ENCODE data around the gene CSNK1G1.

Gene CSNK1G1

GRCh38 chr15:64344651-64345294, 11.2 kb downstream of the CSNK1G1 start:
- H3K4me2 ChIP-seq = no peak overlapping the region
- no peaks in the 10 kb centered on the region for H3K36me3 ChIP-seq (ENCODE audit: insufficient read depth)
- no peaks in the 10 kb centered on the region for H3K4me1 ChIP-seq (ENCODE audit: low read depth, poor library complexity, severe bottlenecking)
- H3K27me3 ChIP-seq (ENCODE audit: insufficient read depth, low read depth) = no peaks in the 10 kb centered on the region
- H3K4me3 ChIP-seq (IDR thresholded peaks at IDR 0.05; ENCODE audit: insufficient read depth, low read depth, low read length) = no peak overlapping the region
- no peak for TF ChIP-seq CTCF (conservative IDR thresholded peaks at IDR 0.05; ENCODE audit: low read depth, low read length)
- peaks cover 17% of the 10 kb centered on the region; the same call in 1 of the 2 replicates for H3K79me2 ChIP-seq (ENCODE audit: insufficient read depth, low read depth)
- H3K27ac ChIP-seq = no peak overlapping the region
- H4K20me1 ChIP-seq (ENCODE audit: insufficient read depth) = no peaks in the 10 kb centered on the region
- no peak overlapping the region for H3K9ac ChIP-seq
- H2AFZ ChIP-seq (ENCODE audit: low read depth) = no peak overlapping the region

GRCh38 chr15:64343841-64344240, 12.1 kb downstream of the CSNK1G1 start:
- Histone ChIP-seq H4K20me1 (ENCODE audit: insufficient read depth) (no peaks in the 10 kb centered on the region), H3K4me2 (no peak overlapping the region), H3K36me3 (ENCODE audit: insufficient read depth) (no peaks in the 10 kb centered on the region), H2AFZ (ENCODE audit: low read depth) (no peak overlapping the region), H3K4me1 (ENCODE audit: low read depth, poor library complexity, severe bottlenecking) (no peaks in the 10 kb centered on the region), H3K27ac (no peak overlapping the region), H3K27me3 (ENCODE audit: insufficient read depth, low read depth) (no peaks in the 10 kb centered on the region), H3K9ac (no peak overlapping the region), H3K79me2 (ENCODE audit: insufficient read depth, low read depth) (peaks cover 10% of the 10 kb centered on the region; the same call in 1 of the 2 replicates), H3K4me3 (IDR thresholded peaks at IDR 0.05; ENCODE audit: insufficient read depth, low read depth, low read length) (no peak overlapping the region)
- no peak for TF ChIP-seq CTCF (conservative IDR thresholded peaks at IDR 0.05; ENCODE audit: low read depth, low read length)

- no peaks in the 10 kb centered on the region for H3K36me3 ChIP-seq (ENCODE audit: insufficient read depth)
- no peak overlapping the region for H3K4me3 ChIP-seq (IDR thresholded peaks at IDR 0.05; ENCODE audit: insufficient read depth, low read depth, low read length)
- TF ChIP-seq CTCF (conservative IDR thresholded peaks at IDR 0.05; ENCODE audit: low read depth, low read length) = no peak
- peaks cover 10% of the 10 kb centered on the region; the same call in 1 of the 2 replicates for H3K79me2 ChIP-seq (ENCODE audit: insufficient read depth, low read depth)
- H3K27ac ChIP-seq = no peak overlapping the region
- H3K27me3 ChIP-seq (ENCODE audit: insufficient read depth, low read depth) = no peaks in the 10 kb centered on the region
- H4K20me1 ChIP-seq (ENCODE audit: insufficient read depth) = no peaks in the 10 kb centered on the region
- H3K4me1 ChIP-seq (ENCODE audit: low read depth, poor library complexity, severe bottlenecking) = no peaks in the 10 kb centered on the region
- no peak overlapping the region for H3K4me2 ChIP-seq
- H2AFZ ChIP-seq (ENCODE audit: low read depth) = no peak overlapping the region
- no peak overlapping the region for H3K9ac ChIP-seq
These were observed 12.8 kb downstream of the CSNK1G1 start for GRCh38 chr15:64343222-64343621.

GRCh38 chr15:64341961-64342360, 14.0 kb downstream of the CSNK1G1 start:
- TF ChIP-seq CTCF (conservative IDR thresholded peaks at IDR 0.05; ENCODE audit: low read depth, low read length) = no peak
- no peaks in the 10 kb centered on the region for H3K27me3 ChIP-seq (ENCODE audit: insufficient read depth, low read depth)
- H3K4me1 ChIP-seq (ENCODE audit: low read depth, poor library complexity, severe bottlenecking) = no peaks in the 10 kb centered on the region
- no peak overlapping the region for H3K4me2 ChIP-seq
- no peak overlapping the region for H3K4me3 ChIP-seq (IDR thresholded peaks at IDR 0.05; ENCODE audit: insufficient read depth, low read depth, low read length)
- H4K20me1 ChIP-seq (ENCODE audit: insufficient read depth) = no peaks in the 10 kb centered on the region
- H3K9ac ChIP-seq = no peak overlapping the region
- H3K79me2 ChIP-seq (ENCODE audit: insufficient read depth, low read depth) = peaks cover 6% of the 10 kb centered on the region; the same call in 1 of the 2 replicates
- H3K27ac ChIP-seq = no peak overlapping the region
- no peaks in the 10 kb centered on the region for H3K36me3 ChIP-seq (ENCODE audit: insufficient read depth)
- no peak overlapping the region for H2AFZ ChIP-seq (ENCODE audit: low read depth)

Data from KMS-11 (cell line).